ENCODE data around the gene HOXD3. TPM values are rescaled to one million over a fixed set of nuclear protein-coding genes. Genes with fewer than 3 reads are reported as not detected.

Gene HOXD3
- total and polyA plus RNA-seq, 12 donors: 0.10 to 1.1 (median 0.27) TPM; not detected in 5

- ATAC-seq: no peak
- peaks cover 7 to 100% (median 99%) of the 10 kb centered on the region in 7 donors for H3K27me3 ChIP-seq
- WGBS, 2 donors: 63 to 74% methylated on average over 3 of the region's 3 CpGs
Measured at GRCh38 chr2:176181551-176181950, 24.4 kb downstream of the HOXD3 start.

DNA sequence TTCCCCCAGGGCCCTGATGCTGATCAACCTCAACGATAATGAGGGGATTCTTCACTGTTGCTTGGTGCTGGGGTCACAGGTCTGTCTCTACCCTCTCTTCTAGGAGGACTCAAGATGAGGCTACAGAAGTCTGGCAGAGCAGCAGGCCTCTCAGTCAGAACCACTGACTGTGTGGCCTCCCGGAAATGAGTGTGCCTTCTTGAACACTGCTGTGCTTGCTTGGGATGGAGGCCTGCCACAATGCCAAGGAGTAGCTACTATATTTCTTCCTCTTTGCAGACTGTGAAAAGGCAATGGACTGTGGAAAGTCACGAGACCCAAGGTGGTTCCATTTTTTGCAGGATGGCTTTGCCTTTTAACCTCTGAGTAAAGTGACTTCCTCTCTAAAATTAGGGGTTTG, 25.6 kb downstream of the HOXD3 start:
- H3K9me3 ChIP-seq: no peaks in the 10 kb centered on the region
- ATAC-seq: no peak
- 86 to 90% methylated on average over 3 of the region's 3 CpGs for WGBS, 2 donors
- no peak overlapping the region for H3K4me3 ChIP-seq
- H3K27ac ChIP-seq: no peak overlapping the region
- no peak for TF ChIP-seq CTCF (IDR thresholded peaks at IDR 0.05)
- peaks cover 0 to 17% (median 9%) of the 10 kb centered on the region in 9 donors for H3K4me1 ChIP-seq
- no peaks in the 10 kb centered on the region for H3K36me3 ChIP-seq
- DNase-seq: no peak
- intact Hi-C loops (cut with DNase I): no loop called here
- H3K27me3 ChIP-seq: peaks cover 8 to 100% (median 99%) of the 10 kb centered on the region in 7 donors

More at GRCh38 chr2:176181551-176181950, 24.4 kb downstream of the HOXD3 start:
- no peak for TF ChIP-seq CTCF (IDR thresholded peaks at IDR 0.05)
- Histone ChIP-seq H3K27ac (no peak overlapping the region), H3K4me1 (peaks cover 0 to 17% (median 7%) of the 10 kb centered on the region in 9 donors), H3K36me3 (no peaks in the 10 kb centered on the region), H3K4me3 (no peak overlapping the region), H3K9me3 (no peaks in the 10 kb centered on the region)
- DNase-seq: no peak
- intact Hi-C loops (cut with DNase I): no loop called here

GRCh38 chr2:176184749-176185148, 27.6 kb downstream of the HOXD3 start:
- Histone ChIP-seq H3K9me3 (no peaks in the 10 kb centered on the region), H3K36me3 (no peaks in the 10 kb centered on the region), H3K4me1 (peaks cover 8 to 26% (median 23%) of the 10 kb centered on the region in 9 donors), H3K27ac (no peak overlapping the region), H3K4me3 (no peak overlapping the region), H3K27me3 (peaks cover 23 to 100% (median 99%) of the 10 kb centered on the region in 7 donors)
- intact Hi-C loops (cut with DNase I): no loop called here
- no peak for ATAC-seq
- TF ChIP-seq CTCF (IDR thresholded peaks at IDR 0.05): no peak
- DNase-seq: no peak
- 61 to 74% methylated on average over 2 of the region's 2 CpGs for WGBS, 2 donors

DNA sequence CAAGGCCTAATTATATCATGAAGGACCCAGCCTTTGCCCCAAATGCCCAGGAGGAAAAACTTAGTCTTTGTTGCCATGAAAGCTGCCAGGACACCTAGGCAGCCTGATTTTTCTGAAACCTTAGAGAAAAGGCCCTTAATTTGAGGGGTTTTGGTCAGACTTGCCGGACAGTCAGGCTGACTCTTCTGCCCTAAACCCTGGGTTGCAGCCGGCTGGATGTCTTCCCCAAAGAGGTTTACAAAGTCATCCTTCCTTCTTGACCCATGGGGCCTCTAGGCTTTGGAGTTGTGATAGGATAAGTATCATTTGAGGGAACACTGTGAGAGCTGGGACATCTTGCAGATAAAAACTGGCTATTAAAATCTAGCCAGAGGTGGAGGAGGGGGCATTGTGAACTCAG, 28.9 kb downstream of the HOXD3 start:
- Histone ChIP-seq H3K36me3 (no peaks in the 10 kb centered on the region), H3K4me1 (peaks cover 9 to 33% (median 27%) of the 10 kb centered on the region in 9 donors), H3K27me3 (peaks cover 30 to 100% (median 99%) of the 10 kb centered on the region in 7 donors), H3K9me3 (no peaks in the 10 kb centered on the region), H3K27ac (no peak overlapping the region), H3K4me3 (no peak overlapping the region)
- 96% methylated on average over 2 of the region's 2 CpGs for WGBS, 2 donors
- TF ChIP-seq CTCF (IDR thresholded peaks at IDR 0.05): no peak
- no peak for ATAC-seq
- DNase-seq: no peak
- intact Hi-C loops (cut with DNase I): no loop called here
